GM06990 (cell line): ENCODE results near the gene COL6A3.

Source experiments
- DNase-seq: peaks from one replicate; pipeline ENCODE4 v3.0.0-alpha.2; 2011; ENCODE audit not compliant: insufficient read length; ENCODE audit errors: extremely low read depth
- H3K27me3 ChIP-seq: replicated peaks from 2 replicates; pipeline ENCODE4 v1.6.0; 2011; ENCODE audit warnings: low read length; ENCODE audit not compliant: control insufficient read depth, insufficient read depth
- H3K36me3 ChIP-seq: 2 replicates; pipeline ENCODE4 v1.5.1; 2011; ENCODE audit warnings: low read length; ENCODE audit not compliant: control insufficient read depth, insufficient read depth
- H3K4me3 ChIP-seq: replicated peaks from 2 replicates; pipeline ENCODE4 v1.5.1; 2011; ENCODE audit warnings: low read depth, mild to moderate bottlenecking, control low read depth, low read length
- CTCF ChIP-seq: IDR thresholded peaks from 2 replicates; pipeline ENCODE4 v1.5.1; 2011; ENCODE audit warnings: low read length, control low read depth, mild to moderate bottlenecking, inconsistent platforms; ENCODE audit not compliant: insufficient read depth, poor library complexity, severe bottlenecking

COL6A3 gene

DNA sequence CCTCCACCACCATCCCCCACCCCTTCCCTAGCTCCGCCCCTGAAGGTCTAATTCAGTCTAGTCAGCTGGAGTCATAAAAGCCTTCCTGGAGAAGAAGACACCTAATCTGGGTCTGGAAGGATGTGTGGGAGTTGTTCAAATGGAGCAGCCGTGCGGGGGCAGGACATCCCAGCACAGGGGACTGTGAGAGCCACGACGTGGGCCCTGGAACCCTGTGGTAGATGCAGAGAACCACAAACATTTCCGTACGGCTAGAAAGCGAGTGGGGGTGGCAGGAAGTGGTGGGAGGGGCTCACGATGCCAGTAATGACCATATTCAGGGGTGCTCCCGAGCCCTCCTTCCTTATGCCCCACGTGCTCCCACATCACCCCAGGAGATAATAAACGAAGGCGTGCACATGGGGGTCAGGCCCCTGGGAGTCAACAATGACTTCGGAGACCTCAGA, 20.9 kb upstream of the COL6A3 start:
- no peaks in the 10 kb centered on the region for H3K36me3 ChIP-seq
- H3K27me3 ChIP-seq, result no peaks in the 10 kb centered on the region; the same call in 1 of the 2 replicates
- DNase-seq, result peak; percentile 59
- TF ChIP-seq CTCF, result no peak
- H3K4me3 ChIP-seq, result no peak overlapping the region

DNA sequence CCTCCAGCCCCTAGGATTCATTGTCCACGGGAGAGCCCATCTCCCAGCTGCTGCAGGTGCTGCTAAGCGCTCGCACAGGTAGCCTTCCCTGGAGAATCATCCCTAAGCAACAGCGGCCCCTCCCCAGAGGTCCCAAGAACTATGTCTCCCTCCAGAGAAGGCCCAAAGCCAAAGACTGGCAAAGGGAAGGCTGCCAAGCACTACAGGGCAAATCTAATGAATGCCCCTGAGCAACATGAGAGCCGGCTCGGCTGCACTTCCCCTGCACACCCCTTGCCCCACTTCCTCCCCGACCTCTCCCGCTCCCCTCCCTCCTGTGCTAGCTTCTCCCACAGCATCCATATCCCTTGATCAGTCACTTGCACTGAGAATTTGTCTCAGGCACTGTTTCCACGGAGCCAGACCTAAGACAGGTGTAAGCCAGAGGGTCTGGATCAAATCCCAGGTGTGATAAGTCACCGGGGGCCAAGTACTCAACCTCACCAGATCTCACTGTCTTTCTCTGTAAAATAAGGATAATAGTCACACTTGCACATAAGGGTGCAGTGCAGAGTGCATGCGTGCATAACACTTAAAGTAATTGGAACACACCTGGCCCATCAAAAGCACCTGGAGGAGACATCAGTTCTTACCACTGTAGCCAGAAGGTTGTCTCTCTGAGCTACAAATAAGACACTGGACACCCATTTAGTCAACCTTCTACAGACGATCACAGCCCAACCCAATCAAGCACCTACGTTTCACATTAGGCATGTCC, 20.1 kb upstream of the COL6A3 start:
- no peak overlapping the region for H3K4me3 ChIP-seq
- no peaks in the 10 kb centered on the region for H3K36me3 ChIP-seq
- TF ChIP-seq CTCF, result no peak
- DNase-seq, result no peak
- H3K27me3 ChIP-seq, result no peaks in the 10 kb centered on the region; the same call in 1 of the 2 replicates

DNA sequence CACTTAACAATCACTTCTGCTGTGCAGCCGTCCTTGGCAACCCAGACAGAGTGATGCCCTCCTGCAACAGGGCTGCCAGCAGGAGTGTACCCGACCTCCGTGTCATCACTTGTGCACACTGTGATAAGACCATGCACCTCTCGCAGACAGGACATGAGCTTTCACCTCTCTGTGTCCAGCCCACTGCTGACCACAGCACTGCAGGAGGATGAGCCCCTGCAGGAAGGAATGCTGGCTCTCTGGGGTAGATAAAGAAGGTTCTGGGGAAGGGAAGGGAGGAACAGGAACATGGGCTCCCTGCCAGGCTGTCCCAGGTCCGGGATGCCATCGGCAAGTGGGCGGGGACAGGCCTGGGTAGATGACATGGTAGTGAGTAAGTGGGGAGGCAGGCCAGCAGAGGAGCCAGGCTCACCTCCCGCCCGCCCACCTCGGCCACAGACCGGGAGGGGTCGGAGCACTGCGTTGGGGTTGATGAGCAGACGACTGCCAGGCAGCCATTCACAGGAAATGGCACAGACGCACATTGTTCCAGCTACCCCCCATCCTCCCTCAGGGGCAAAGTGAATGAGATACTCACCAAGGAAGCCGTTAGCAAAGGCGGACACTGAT, 18.6 kb upstream of the COL6A3 start:
- no peak overlapping the region for H3K4me3 ChIP-seq
- DNase-seq, result no peak

GRCh38 chr2:237431837-237432236, 17.9 kb upstream of the COL6A3 start:
- no peak for DNase-seq
- Histone ChIP-seq H3K27me3 (no peaks in the 10 kb centered on the region; the same call in none of the 2 replicates), H3K4me3 (no peak overlapping the region), H3K36me3 (no peaks in the 10 kb centered on the region)
- no peak for TF ChIP-seq CTCF

More for the DNA sequence above, 18.6 kb upstream of the COL6A3 start:
- Histone ChIP-seq H3K27me3 (no peaks in the 10 kb centered on the region; the same call in none of the 2 replicates), H3K36me3 (no peaks in the 10 kb centered on the region)
- no peak for TF ChIP-seq CTCF

- Histone ChIP-seq H3K27me3 (no peaks in the 10 kb centered on the region; the same call in none of the 2 replicates), H3K36me3 (no peaks in the 10 kb centered on the region), H3K4me3 (no peak overlapping the region)
- no peak for TF ChIP-seq CTCF
- no peak for DNase-seq
Observed at GRCh38 chr2:237431372-237431771, 17.4 kb upstream of the COL6A3 start.
